ENCODE measurements around the gene GNB5.
"Not testable (repeated sequence)": the region's sequence is repeated elsewhere in the genome, so short reads cannot be mapped to it uniquely, and the experiment has no call there.

The GNB5 gene

GRCh38 chr15:52090193-52090592 is 101.0 kb downstream of the GNB5 start:
- DNase-seq: no peak

- no peak for DNase-seq
Observed at GRCh38 chr15:52086011-52086786, 105.0 kb downstream of the GNB5 start.

- DNase-seq: no peak
Observed at GRCh38 chr15:52085299-52085698, 105.9 kb downstream of the GNB5 start.

GRCh38 chr15:52083603-52084002 is 107.6 kb downstream of the GNB5 start:
- DNase-seq: no peak

- not testable (repeated sequence) for DNase-seq
Observed at GRCh38 chr15:52083037-52083359, 108.2 kb downstream of the GNB5 start.

GRCh38 chr15:52082197-52083036 is 108.8 kb downstream of the GNB5 start:
- peak; percentile 58 for DNase-seq

GRCh38 chr15:52080706-52081392 is 110.3 kb downstream of the GNB5 start:
- DNase-seq: no peak

GRCh38 chr15:52080031-52080430 is 111.2 kb downstream of the GNB5 start:
- DNase-seq: no peak

GRCh38 chr15:52078876-52079700 is 112.1 kb downstream of the GNB5 start:
- DNase-seq: peak; percentile 64

- DNase-seq: no peak
Observed at GRCh38 chr15:52078197-52078875, 112.9 kb downstream of the GNB5 start.

GRCh38 chr15:52076889-52077781 is 114.1 kb downstream of the GNB5 start:
- peak; percentile 90 for DNase-seq

GRCh38 chr15:52071570-52071969 is 119.6 kb downstream of the GNB5 start:
- DNase-seq: no peak

- no peak for DNase-seq
Observed at GRCh38 chr15:52069559-52069958, 121.6 kb downstream of the GNB5 start.

- DNase-seq: peak; percentile 20
Observed at GRCh38 chr15:52068004-52068615, 123.1 kb downstream of the GNB5 start.

GRCh38 chr15:52067545-52067926 is 123.7 kb downstream of the GNB5 start:
- DNase-seq: no peak

- no peak for DNase-seq
Observed at GRCh38 chr15:52066842-52067544, 124.2 kb downstream of the GNB5 start.
